GM18867 (cell line): ENCODE results near the gene FRMD3.

Source experiments
- ATAC-seq: cut with Tn5 transposase; IDR thresholded peaks from one replicate; pipeline ENCODE4 v1.9.1; 2021; ENCODE audit warnings: mild to moderate bottlenecking, moderate library complexity; ENCODE audit not compliant: unreplicated experiment

Gene FRMD3

DNA sequence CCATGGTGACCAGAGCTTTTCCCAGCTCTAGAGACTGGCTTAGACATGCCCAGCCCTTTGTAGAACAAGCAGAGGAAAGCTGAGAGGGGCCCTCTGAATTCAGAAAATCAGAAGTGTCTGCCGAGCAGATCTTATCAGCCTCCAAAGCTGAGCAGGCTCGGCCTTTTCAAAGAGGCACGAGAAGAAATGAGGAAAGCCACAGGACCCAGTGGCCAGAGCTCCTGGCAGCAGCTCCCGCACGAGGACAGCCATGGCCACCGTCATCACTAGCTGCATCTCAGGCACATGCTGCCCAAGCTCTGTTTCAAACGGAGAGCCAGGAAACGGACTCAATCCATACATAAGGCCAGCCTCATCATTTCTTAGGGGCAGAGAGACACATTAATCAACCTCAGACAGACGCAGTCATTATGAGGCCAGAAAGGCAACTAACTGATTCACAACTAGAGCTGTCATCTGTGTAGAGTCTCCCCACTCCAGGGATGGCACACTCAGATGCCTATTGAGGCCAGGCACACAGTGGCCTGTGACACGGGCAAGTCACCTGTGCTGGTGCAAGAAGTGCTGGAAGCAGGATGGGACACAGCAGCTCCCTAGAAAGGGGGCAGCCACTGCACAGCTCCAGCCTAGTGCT lies 194.7 kb downstream of the FRMD3 start:
- no peak for ATAC-seq

DNA sequence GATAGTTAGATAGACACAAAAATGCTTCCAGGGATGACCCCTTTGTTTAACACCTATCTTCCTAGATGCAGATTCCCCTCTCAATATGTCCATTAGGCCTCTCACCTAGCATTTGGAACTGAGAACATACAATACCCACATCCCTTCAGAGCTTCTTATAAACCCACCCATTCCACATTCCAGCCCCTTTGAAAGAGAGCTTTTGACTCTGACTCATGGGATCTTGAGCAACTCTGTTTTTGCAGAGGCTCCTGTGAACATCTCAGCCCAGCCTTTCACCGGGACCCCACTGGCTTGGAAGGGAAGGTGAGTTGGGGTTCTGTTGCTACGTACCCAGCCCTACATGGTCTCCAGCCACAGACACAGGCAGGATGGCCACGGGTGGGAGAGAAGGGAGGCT lies 195.5 kb downstream of the FRMD3 start:
- no peak for ATAC-seq

DNA sequence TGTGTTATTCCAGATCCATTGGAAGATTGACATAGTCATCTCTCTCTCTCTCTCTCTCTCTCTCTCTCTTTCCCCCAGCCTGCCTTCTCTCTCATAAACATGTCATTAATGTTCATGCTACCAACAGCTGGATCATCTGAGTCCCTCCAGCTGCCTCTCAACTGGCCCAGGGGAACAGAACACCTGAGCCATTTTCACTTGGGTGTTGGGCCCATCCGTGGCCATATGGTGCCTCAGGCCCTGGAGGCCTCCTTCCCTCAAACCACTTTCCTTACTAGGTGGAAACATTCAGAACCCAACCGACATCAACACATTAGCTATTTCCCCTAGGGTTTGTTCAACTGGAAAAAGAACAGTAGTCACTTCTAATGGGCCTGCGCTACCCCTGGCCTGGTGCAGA lies 196.2 kb downstream of the FRMD3 start:
- no peak for ATAC-seq

DNA sequence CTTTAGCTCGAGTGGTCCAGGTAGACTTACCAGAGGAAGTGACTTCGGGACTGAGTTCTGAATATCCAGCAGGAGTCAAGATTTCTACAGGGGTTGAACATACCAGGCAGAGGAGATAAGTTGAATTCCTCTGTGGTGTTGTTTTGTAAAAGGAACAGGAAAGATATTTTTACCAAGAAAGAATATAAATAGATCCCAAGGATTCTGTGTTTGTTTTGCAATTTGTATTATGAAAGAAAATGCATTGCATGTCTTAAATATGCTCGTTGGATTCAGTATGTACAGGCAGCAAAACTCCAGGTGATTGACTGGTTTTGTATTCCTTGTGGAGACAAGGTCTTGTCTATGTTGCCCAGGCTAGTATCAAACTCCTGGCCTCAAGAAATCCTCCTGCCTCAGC lies 197.8 kb downstream of the FRMD3 start:
- no peak for ATAC-seq

DNA sequence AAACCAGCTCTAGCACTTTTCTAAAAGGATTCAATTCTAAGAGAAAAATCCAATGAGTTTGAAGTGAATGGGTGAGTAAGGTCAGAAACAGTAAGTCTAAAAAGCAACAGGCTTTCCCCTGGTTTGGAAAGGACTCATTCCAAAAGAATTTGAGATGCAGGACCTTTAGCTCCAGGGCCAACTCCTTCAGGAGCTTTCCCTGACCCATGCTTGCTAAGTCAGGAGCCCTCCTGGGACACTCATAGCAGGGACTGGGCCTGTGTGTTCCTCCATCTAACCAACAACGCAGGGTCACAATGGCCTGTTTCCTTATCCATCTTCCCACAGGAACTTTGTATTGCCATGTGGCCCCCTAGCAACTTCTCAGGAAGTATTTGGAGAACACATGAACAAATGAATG lies 198.8 kb downstream of the FRMD3 start:
- no peak for ATAC-seq

DNA sequence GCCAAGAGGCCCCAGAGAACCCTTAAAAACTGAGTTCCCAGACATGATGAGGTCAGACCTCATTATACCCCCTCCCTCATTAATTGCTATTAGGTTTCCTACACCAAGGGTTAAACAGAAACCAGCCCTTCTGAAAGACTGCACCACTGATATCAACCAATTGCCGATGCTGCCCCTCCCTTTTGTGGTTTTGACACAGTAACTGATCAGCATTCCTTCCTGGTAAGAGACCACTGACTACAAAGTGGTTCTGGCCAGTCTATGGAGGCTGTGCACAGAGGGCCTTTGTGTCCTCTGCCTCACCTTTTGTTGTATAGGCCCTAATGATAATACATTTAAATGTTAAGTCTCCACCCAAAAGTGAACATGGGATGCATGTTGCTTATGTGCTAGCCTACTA lies 201.5 kb downstream of the FRMD3 start:
- ATAC-seq, result no peak

DNA sequence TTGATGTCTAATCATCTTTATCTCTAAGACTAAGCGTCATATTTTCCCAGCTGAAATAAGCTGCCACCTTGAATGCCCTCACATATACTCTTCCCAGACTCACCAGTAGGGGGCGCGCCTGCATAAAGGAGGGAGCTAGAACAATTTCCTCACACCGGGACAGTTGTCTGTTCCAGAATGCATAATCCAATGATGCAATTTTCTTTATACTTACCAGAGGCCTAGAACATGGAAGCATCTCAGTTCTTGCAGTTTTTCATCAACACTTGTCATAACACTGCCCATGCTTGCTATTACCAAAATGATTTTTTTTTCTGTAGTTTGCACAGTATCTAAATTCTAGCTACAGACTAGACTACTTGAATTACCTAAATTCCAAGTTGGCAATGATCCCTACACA lies 203.9 kb downstream of the FRMD3 start:
- ATAC-seq, result peak; percentile 85

DNA sequence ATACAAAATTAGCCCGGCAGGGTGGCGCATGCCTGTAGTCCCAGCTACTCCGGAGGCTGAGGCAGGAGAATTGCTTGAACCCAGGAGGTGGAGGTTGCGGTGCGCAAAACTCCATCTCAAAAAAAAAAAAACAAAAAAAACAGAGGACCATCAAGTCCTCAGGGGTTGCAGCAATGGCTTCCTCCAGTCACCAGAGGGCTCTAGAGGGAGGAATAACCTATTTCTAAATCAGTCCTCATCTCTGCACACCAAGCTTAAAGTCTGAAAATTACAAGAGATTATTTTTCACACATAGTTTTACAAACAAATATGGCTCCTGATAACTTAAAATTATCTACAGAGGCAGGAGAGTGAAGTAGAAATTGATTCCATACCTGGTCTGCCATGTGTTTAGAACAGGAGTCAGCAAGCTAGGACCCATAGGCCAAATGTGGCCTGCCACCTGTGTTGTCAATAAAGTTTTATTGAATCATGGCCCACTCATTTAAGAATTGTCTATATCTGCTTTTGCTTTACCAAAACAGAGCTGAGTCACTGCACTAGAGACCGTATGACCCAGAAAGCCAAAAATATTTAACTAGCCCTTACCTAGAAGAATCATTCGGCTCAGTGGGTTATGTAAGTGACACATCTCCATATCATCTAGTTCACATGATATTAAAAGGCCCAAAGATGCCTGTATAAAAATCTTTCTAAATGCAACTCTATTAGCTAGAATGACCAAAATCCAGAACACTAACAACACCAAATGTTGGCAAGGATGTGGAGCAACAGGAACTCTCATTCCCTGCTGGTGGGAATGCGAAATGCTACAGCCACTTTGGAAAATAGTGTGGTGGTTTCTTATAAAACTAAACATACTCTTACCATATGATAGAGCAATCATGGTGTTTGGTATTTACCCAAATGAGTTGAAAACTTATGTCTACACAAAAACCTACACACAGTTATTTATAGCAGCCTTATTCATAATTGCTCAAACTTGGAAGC lies 207.7 kb downstream of the FRMD3 start:
- no peak for ATAC-seq

DNA sequence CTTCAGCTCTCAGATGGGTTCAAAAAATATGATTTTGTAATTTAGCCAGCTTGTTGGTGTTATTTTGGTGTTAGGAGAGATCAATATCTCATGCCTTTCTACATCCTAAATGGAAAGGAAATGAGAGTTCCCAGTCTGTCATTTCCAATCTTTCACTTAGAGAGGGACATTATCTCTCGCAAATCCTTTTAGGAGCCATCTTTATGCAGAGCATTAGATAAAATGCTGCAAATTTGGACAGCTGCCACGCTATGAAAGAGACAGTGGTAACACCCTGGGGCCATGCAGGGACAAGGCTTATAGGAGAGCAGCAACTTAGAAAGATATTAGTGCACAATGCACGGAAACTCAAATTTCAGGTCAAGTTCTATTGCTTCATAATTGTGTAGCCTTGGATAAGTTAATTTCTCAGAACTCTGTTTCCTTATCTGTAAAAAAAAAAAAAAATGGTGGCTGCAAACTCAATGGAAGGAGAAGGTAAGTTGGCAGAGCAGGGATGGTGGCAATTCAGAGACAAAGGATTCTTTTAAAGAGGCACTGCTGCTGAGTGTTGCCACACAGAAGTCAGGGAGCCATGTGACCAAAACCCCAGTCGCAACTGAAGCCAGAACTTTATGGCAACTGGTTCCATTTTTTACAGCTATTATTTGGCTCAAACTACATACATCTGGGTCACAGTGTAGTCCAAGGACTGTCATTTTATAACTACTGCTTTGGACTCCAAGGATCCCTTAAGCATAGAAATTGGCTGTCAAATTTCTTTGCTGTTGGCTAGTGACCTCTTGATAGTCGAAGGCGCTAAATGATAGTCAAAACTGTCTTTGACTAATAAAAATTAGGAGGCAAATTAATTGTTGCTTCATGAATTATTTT lies 210.2 kb downstream of the FRMD3 start:
- no peak for ATAC-seq

DNA sequence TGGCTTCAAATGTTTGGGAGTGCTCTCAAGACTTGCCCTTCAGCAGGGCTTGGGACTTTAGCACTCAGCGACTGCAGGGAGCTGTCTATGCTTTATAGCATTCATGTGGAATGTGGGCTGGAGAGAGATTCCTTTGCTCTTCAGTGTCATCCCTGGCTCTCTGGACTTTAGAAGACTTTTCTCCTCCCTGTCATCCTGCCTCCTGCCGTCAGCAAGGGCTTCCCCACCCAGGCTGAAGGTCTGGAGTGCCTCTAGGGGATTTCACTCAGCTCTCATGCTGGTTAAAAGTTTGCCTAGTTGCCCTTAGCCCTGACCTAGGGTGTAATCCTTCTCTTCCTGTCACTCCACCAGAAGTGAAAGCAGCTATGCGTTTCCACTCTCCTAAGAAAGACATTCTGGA lies 210.9 kb downstream of the FRMD3 start:
- no peak for ATAC-seq

DNA sequence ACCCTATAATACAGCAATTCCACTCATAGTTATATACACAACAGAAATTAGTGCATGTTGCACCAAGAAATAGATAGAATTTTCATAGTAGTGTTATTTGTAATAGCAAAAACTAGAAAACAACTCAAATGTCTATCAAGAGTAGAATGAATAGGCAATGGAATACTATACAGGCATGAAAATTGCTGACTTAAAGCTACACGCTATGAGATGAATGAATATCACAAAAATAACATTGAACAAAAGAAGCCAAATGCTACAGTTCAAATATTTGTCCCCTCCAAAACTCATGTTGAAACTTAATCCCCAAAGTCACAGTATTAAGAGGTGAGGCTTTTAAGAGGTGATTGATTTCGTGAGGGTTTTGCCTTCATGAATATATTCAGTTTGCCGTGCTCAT lies 215.1 kb downstream of the FRMD3 start:
- no peak for ATAC-seq

DNA sequence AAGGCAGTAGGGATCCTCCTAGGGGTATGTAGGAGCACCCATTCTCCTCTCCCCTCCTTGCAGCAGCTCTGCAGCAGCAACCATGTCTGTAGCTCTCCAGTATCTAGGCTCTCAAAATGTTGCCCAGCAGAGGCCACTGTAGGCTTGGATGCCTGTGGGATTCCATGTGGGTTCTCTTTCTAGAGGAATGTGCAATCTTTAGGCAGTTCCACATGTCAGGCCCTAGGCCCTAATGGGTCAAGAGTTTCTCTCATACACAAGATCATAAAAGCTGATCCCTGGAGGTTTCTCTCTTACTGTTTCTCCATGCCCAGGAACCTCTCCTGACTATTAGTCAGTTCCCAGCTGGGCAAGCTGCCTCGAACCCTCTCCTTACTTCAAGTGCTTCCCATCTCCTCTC lies 215.8 kb downstream of the FRMD3 start:
- ATAC-seq, result no peak

DNA sequence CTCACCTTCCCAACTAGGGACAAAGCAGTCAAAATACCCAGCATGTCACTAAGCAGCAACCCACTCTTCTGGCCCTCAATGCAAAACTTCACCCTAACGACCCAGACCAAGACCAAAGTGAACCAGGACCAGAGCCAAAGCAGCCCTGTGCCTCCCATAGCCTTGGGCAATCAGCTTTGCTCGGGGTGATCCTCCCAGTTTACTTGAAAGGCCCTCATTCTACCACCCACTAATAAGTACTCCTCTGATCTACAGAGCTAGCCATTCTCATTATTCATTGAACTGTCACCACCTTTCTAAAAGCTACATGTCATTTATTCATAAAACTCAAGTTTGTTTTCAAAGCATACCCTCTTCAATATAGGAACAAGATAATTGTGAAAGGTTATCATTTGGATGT lies 221.0 kb downstream of the FRMD3 start:
- no peak for ATAC-seq

DNA sequence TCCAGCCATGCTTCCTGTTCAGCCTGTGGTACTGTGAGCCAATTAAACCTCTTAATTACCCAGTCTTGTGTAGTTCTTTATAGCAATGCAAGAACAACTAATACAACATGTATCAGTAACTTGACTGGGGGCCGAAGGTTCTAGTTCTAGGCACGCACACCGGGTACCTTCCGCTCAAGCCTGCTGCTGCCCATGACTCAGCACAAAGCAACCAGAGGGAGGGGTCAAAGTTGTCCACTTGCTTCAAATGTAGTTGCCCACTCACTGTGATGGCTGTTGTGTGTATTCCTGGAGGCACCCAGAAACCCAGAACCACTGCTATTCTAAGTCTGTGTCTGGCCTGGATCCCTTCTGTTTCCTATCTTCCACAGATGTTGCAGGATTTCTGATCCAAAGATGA lies 222.6 kb downstream of the FRMD3 start:
- ATAC-seq, result no peak

DNA sequence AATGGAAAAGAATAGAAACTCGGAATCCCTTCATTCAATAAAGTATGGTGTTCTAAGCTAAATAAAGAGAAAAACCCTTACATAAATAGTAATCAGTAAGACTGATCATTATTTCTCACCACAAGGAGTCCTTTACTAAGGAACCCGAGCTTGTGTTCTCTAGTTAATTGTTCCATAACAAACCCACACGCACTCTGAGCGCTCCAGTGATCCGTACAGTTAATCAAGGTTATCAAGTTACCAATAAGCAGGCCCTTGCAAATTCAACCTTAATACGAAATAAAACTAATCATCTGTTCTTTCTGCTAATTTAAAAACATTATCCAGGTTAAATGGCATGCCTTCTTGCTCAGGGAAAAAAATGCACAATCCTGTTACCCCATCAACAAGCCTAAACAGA lies 224.4 kb downstream of the FRMD3 start:
- no peak for ATAC-seq

DNA sequence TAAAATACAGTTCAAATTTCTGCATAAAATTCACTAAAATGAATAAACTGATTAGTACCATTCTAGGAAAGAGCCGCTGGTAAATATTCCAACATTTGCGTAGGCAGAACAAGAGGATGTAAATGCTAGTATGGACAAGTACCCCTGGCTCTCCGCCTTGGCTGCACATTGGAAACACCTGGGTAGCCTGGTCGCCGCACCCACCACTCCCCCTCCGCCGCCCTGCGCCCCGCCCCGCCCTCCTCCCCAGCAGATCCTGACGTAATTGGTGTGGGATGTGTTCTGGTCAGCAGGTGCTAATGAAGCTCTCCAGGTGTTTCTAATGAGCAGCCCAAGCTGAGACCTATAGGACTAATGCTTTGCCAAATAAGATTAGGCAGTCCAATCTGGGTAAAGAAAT lies 225.7 kb downstream of the FRMD3 start:
- ATAC-seq, result no peak

DNA sequence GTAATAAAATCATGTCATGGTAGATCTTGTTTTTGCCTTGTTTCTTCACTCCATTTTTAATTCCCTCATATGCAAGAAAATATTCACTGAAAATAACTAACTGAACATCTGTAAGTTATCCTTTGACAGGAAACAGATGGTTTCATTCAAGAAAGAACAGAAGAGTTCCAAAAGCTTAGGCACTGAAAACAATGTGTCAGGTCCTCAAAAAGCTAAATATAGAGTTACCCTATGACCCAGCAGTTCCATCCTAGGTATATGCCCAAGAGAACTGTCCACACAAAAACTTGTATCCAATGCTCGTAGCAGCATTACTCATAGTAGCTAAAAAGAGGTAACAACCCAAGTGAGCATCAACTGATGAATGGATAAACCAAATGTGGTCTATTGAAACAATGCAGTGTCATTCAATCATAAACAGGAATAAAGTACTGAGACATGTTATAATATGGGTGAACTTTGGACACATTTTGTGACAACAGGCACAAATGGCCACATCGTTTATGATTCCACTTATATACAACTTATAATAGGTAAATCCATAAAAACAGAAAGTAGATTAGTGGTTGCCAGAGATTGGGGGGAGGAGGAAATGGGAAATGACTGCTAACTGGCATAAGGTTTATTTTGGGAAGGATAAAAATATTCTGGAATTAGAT lies 231.0 kb downstream of the FRMD3 start:
- no peak for ATAC-seq

DNA sequence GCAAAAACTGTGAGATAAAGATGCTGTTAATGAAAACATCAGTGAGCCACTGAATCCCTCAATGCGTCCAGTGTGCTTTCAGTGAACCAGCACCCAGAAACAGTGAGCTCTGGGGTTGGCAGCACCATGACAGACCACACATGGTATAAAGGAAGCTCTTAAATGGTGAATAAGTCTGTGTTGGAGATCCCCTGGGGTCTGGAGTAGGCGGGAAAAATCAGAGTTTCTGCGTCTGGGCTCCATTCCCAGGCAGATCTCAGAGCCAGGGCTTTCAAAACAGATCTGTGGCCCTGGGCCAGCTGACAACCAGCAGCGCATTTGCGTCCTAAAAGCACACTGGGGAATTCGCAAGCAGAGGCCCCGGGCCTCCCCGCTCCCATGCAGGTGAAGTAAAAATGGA lies 233.5 kb downstream of the FRMD3 start:
- ATAC-seq, result no peak

DNA sequence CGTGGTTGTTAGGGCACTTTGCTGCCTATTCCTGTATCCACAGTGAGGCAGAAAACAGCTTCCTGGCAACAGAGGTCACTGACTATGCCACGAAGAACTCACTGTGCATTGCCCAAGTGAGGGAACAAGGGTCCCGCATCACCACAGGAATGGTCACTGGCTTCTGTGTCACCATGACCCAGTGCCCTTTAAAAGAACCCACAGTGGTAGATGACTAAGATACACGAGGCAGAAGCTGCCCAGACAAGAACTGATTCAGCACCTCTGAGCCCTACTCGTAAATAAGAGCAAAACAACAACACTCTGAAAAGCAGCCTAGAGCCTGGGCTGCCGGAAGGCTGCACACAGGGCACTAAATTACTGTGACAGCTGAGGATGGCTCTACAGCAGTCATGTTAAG lies 238.6 kb downstream of the FRMD3 start:
- no peak for ATAC-seq

DNA sequence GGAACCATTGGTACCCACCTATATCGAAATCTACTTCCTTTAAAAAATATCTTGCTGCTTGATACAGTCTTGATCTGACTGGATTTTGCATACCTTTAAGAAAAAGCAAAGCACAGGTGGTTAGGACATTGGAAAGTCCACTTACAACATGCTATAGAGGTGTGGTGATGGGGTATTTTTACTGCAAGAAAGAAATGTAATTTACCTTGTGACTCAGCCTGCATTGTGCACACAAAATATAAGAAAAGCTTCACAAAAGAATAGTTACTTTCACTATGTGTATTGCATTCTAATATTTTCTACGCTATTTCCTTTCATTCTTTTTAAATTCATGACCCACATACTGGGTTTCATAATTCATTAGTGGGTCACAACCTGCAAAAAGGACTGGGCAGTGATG lies 239.1 kb downstream of the FRMD3 start:
- no peak for ATAC-seq

DNA sequence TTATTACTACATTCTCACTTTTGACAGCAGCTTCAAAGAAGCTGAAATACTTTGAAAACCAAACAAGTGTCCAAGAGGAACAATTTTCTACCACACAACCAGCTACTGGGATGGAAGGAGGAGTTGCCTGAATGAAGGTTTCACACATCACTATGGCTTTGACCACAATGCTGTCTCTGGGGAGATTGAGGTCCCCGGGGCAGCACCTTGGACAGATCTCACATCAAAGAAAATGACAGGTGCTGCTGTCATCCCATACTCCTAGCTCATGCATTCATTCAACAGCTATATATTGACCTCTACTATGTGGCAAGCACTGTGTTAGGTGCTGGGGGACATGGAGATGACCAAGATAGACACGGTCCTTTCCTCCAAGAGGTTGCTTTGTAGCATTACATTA lies 242.1 kb downstream of the FRMD3 start:
- ATAC-seq, result peak; percentile 79
